Neuron (in vitro differentiated cells): ENCODE data around the gene CSPG5.

ENCODE experiments used
- H2AFZ ChIP-seq: one replicate; pipeline ENCODE4 v1.6.1; 2013; ENCODE audit warnings: low read depth, mild to moderate bottlenecking, inconsistent platforms, low read length, moderate library complexity
- H3K27me3 ChIP-seq: one replicate; pipeline ENCODE4 v1.6.1; 2013; ENCODE audit warnings: low read length; ENCODE audit not compliant: insufficient read depth
- H3K36me3 ChIP-seq: one replicate; pipeline ENCODE4 v1.6.1; 2013; ENCODE audit warnings: low read length; ENCODE audit not compliant: insufficient read depth
- H3K4me1 ChIP-seq: one replicate; pipeline ENCODE4 v1.6.1; 2013; ENCODE audit warnings: low read length; ENCODE audit not compliant: insufficient read depth
- H3K4me3 ChIP-seq: 2 replicates; pipeline ENCODE4 v1.5.1; 2013; ENCODE audit warnings: mild to moderate bottlenecking, low read length, moderate library complexity
- H3K9me3 ChIP-seq: one replicate; pipeline ENCODE4 v1.6.1; 2013; ENCODE audit warnings: low read length

CSPG5 gene

GRCh38 chr3:47553407-47553806 lies 25.3 kb downstream of the CSPG5 start:
- peaks cover 8% of the 10 kb centered on the region for H3K4me1 ChIP-seq
- no peak overlapping the region for H3K4me3 ChIP-seq
- H3K9me3 ChIP-seq = peaks cover 3% of the 10 kb centered on the region
- peak overlapping the region; percentile 30 for H2AFZ ChIP-seq
- no peaks in the 10 kb centered on the region for H3K27me3 ChIP-seq
- H3K36me3 ChIP-seq = no peaks in the 10 kb centered on the region

GRCh38 chr3:47542471-47543173 lies 36.0 kb downstream of the CSPG5 start:
- no peaks in the 10 kb centered on the region for H3K27me3 ChIP-seq
- H2AFZ ChIP-seq = peak overlapping the region; percentile 55
- H3K36me3 ChIP-seq = no peaks in the 10 kb centered on the region
- H3K4me1 ChIP-seq = no peaks in the 10 kb centered on the region
- no peaks in the 10 kb centered on the region for H3K9me3 ChIP-seq
- no peak overlapping the region for H3K4me3 ChIP-seq

GRCh38 chr3:47541583-47542108 lies 37.0 kb downstream of the CSPG5 start:
- no peak overlapping the region for H2AFZ ChIP-seq

GRCh38 chr3:47540281-47540680 lies 38.4 kb downstream of the CSPG5 start:
- H2AFZ ChIP-seq = no peak overlapping the region
- no peak overlapping the region for H3K4me3 ChIP-seq
- peaks cover 2% of the 10 kb centered on the region for H3K4me1 ChIP-seq
- H3K9me3 ChIP-seq = no peaks in the 10 kb centered on the region
- H3K36me3 ChIP-seq = no peaks in the 10 kb centered on the region
- H3K27me3 ChIP-seq = no peaks in the 10 kb centered on the region

More at GRCh38 chr3:47541583-47542108, 37.0 kb downstream of the CSPG5 start:
- Histone ChIP-seq H3K9me3 (no peaks in the 10 kb centered on the region), H3K36me3 (no peaks in the 10 kb centered on the region), H3K4me1 (no peaks in the 10 kb centered on the region), H3K27me3 (no peaks in the 10 kb centered on the region), H3K4me3 (no peak overlapping the region)

- H3K9me3 ChIP-seq = no peaks in the 10 kb centered on the region
Measured at GRCh38 chr3:47536967-47537366, 41.7 kb downstream of the CSPG5 start.

GRCh38 chr3:47536221-47536891 lies 42.3 kb downstream of the CSPG5 start:
- Histone ChIP-seq H2AFZ (no peak overlapping the region), H3K4me3 (no peak overlapping the region), H3K9me3 (no peaks in the 10 kb centered on the region), H3K27me3 (no peaks in the 10 kb centered on the region), H3K4me1 (peaks cover 2% of the 10 kb centered on the region), H3K36me3 (no peaks in the 10 kb centered on the region)

More at GRCh38 chr3:47536967-47537366, 41.7 kb downstream of the CSPG5 start:
- no peak overlapping the region for H2AFZ ChIP-seq
- H3K4me3 ChIP-seq = no peak overlapping the region
- H3K36me3 ChIP-seq = no peaks in the 10 kb centered on the region
- no peaks in the 10 kb centered on the region for H3K27me3 ChIP-seq
- peaks cover 2% of the 10 kb centered on the region for H3K4me1 ChIP-seq

- Histone ChIP-seq H3K27me3 (no peaks in the 10 kb centered on the region), H3K36me3 (no peaks in the 10 kb centered on the region), H3K4me3 (no peak overlapping the region), H2AFZ (no peak overlapping the region), H3K9me3 (no peaks in the 10 kb centered on the region), H3K4me1 (peaks cover 2% of the 10 kb centered on the region)
Measured at GRCh38 chr3:47533996-47534454, 44.6 kb downstream of the CSPG5 start.

GRCh38 chr3:47533481-47533880 lies 45.2 kb downstream of the CSPG5 start:
- no peaks in the 10 kb centered on the region for H3K9me3 ChIP-seq
- no peaks in the 10 kb centered on the region for H3K36me3 ChIP-seq
- peaks cover 2% of the 10 kb centered on the region for H3K4me1 ChIP-seq
- H2AFZ ChIP-seq = no peak overlapping the region
- H3K27me3 ChIP-seq = no peaks in the 10 kb centered on the region
- H3K4me3 ChIP-seq = no peak overlapping the region

- H3K27me3 ChIP-seq = no peaks in the 10 kb centered on the region
- H3K36me3 ChIP-seq = no peaks in the 10 kb centered on the region
- no peak overlapping the region for H3K4me3 ChIP-seq
Measured at GRCh38 chr3:47527952-47528725, 50.5 kb downstream of the CSPG5 start.

GRCh38 chr3:47525617-47526016 lies 53.0 kb downstream of the CSPG5 start:
- H3K4me3 ChIP-seq = no peak overlapping the region
- no peaks in the 10 kb centered on the region for H3K36me3 ChIP-seq
- H2AFZ ChIP-seq = no peak overlapping the region
- H3K4me1 ChIP-seq = peaks cover 12% of the 10 kb centered on the region
- H3K27me3 ChIP-seq = no peaks in the 10 kb centered on the region
- H3K9me3 ChIP-seq = no peaks in the 10 kb centered on the region

More at GRCh38 chr3:47527952-47528725, 50.5 kb downstream of the CSPG5 start:
- H2AFZ ChIP-seq = no peak overlapping the region
- no peaks in the 10 kb centered on the region for H3K4me1 ChIP-seq
- no peaks in the 10 kb centered on the region for H3K9me3 ChIP-seq

- H3K27me3 ChIP-seq = no peaks in the 10 kb centered on the region
Measured at GRCh38 chr3:47523310-47524073, 55.2 kb downstream of the CSPG5 start.

More at GRCh38 chr3:47523310-47524073, 55.2 kb downstream of the CSPG5 start:
- no peak overlapping the region for H3K4me3 ChIP-seq
- no peaks in the 10 kb centered on the region for H3K36me3 ChIP-seq
- H3K9me3 ChIP-seq = no peaks in the 10 kb centered on the region
- peaks cover 14% of the 10 kb centered on the region for H3K4me1 ChIP-seq
- H2AFZ ChIP-seq = no peak overlapping the region
